DMS 273 (cell line): ENCODE results near the gene TPD52L1.

Source experiments
- DNase-seq: peaks from one replicate; lab custom pipeline; 2025; ENCODE audit not compliant: unreplicated experiment; lab: John Stamatoyannopoulos, UW

Gene TPD52L1

DNA sequence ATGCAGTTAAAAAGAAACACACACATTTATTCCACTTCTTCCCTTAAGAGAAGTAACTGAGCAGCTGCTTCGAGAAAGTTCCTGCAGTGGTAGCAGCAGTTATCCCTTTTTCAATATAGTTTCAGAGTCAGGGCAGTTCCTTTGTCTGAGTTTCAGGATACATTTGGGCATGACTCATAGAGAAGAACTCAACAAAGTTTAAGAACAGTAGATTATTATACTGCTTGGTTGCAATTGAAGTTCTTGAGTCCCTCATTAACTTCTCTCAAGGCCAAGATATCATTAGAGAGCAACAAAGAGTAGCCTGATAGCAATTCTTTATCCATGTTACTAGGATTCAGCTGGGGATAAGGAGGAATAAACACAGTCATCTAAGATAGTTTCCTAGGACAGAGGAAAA lies 54.4 kb downstream of the TPD52L1 start:
- no peak for DNase-seq

- no peak for DNase-seq
Measured at GRCh38 chr6:125208625-125209249, 55.2 kb downstream of the TPD52L1 start.

GRCh38 chr6:125210667-125211066 lies 57.1 kb downstream of the TPD52L1 start:
- DNase-seq: no peak

GRCh38 chr6:125211352-125211751 lies 57.8 kb downstream of the TPD52L1 start:
- DNase-seq: no peak

GRCh38 chr6:125212377-125212776 lies 58.8 kb downstream of the TPD52L1 start:
- DNase-seq: no peak

GRCh38 chr6:125213939-125214338 lies 60.4 kb downstream of the TPD52L1 start:
- no peak for DNase-seq

GRCh38 chr6:125215252-125215819 lies 61.8 kb downstream of the TPD52L1 start:
- no peak for DNase-seq

DNA sequence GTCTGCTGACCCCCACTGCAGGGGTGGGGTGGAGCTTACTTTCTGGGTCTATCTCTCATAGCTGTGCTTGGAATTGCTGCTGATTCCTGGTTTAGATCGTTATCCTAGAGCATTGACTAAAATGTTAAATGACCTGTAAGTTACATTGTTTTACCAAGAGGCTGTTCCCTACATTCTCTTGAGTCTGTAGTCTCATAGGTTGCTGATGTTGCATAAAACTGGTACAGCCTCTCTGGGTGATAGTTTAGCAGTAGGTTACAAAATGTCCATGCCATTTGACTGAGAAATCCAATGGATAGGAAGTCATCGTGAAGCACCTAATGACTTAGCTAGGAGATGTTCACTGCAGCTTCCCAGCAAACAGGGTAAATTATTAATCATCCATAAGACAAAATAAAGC lies 62.4 kb downstream of the TPD52L1 start:
- no peak for DNase-seq

GRCh38 chr6:125217369-125217768 lies 63.8 kb downstream of the TPD52L1 start:
- DNase-seq: no peak

DNA sequence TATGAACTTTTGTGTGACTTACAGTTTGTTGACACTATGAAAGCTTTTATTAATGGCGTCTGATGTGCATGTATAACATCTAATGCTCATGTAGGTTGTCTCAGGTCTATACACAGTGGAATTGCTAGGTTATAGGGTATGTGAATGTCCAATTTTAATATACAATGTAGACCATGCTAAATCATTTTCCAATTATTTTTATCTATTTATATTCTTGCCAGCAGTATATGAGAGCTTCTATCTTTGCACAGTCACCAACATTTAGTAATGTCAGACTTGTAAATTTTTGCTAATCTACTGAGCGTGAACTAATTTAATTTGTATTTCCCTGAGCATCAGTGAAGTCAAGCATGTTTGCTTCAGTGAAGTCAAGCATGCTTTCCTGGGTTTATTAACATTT lies 64.4 kb downstream of the TPD52L1 start:
- no peak for DNase-seq

DNA sequence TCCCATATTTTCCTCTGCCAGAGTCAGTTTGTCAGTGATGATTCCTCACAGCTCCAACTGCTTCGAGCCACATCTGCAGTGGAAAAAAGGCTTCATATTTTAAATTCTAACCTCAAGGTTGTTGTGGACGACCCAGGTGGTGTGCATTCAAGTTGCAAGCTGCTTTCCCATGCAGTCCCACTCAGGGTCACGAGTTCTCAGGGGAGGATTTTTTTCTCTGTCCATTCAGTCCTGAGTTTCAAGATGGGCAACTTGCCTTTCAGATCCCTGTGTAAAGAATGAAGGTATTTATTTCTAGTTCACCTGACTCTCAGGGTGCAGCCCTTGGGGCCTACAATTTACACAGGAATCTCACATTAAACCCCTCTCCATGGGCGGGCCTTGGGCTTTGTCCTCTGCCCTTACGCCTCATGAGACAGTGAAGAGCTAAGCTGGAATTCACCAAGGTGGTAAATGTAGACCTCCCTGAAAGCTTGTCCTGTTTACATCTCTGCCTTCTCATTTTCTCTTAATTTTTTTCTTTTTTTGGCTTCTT lies 65.9 kb downstream of the TPD52L1 start:
- no peak for DNase-seq

- DNase-seq: no peak
Measured at GRCh38 chr6:125220712-125221111, 67.1 kb downstream of the TPD52L1 start.

GRCh38 chr6:125222531-125223455 lies 69.2 kb downstream of the TPD52L1 start:
- no peak for DNase-seq

DNA sequence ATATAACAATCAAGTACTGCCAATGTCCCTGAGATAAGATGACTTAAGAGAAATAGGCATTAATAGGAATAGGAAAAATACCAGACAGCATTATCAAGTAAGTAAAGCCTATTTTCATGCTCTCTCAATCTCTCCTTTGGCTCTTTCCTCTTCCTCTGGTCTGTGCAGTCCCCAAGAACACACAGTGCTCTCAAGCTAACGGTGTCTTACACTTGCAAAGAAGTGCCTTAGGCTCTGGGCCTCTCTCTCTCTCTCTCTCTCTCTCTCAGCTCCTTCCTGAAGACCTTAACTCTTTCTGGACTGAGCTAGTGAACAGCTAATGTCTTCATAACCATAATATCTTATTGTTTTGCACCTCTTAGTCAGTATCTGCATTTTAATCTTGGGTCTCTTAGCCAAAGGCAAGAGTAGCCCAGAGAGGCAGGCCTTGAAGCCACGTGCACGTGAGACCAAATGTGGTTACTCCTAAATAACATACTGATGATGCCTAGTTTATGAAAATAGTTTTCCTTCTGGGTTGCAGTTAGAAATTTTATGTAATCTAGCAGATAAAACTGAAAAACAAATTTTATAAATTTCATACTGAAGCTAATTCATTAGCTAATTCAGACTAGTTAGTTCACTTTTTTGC lies 70.8 kb downstream of the TPD52L1 start:
- no peak for DNase-seq

GRCh38 chr6:125227244-125227643 lies 73.7 kb downstream of the TPD52L1 start:
- no peak for DNase-seq

DNA sequence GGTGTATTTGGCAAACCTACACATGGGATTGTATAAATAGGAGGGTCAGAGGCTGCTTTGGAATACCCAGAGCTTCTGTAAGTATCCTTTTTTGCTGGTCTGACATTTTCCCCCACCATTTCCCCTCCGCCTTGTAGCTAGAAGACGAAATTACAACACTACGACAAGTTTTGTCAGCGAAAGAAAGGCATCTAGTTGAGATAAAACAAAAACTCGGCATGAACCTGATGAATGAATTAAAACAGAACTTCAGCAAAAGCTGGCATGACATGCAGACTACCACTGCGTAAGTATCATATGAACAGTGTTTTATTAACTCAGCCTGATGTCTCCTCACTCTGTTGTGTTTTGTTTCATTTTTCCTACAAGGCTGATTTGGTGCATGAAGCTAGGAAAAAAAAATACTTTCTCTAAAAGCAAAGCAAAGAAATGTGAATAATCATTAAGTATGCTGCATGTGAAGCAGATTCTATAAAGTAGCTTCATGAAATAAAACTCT lies 75.5 kb downstream of the TPD52L1 start:
- no peak for DNase-seq

GRCh38 chr6:125230674-125231073 lies 77.1 kb downstream of the TPD52L1 start:
- DNase-seq: no peak

DNA sequence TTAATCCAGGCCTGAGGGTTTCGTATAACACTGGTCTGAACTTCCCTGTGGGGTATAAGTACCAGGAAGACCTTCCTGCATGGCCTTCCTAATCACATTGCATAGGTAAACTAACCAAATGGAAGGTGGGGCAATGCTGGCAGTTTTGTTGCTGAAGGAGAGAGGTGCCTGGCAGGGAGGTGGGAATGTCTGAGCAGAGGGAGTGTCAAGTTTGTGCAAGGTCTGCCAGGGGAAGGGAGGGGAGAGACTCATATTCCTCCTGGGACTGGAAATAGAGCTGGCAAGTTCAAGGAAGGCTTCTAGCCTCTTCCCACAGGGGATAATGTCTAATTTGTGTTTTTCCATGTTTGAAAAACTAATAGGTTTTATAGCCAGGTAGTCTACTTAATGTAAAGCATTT lies 77.6 kb downstream of the TPD52L1 start:
- no peak for DNase-seq

- DNase-seq: no peak
Measured at GRCh38 chr6:125231574-125232343, 78.2 kb downstream of the TPD52L1 start.

DNA sequence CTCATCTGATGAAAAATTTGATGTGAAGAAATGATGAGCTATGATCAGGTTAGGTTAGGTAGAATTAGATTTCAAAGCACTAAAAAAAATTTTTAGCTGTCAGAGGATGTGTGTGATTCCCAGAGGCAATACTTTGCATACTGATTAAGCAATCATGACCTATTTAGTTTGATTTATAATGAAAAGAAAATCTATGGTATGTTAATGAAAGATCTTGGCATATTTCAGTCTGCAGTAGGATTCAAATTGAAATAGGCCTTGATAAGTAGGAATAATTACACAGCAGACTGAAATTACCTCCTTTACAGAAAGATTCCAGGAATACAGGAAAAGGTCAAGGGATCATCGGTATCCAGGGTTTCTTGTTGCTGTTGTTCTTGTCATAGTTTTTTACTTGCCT lies 78.9 kb downstream of the TPD52L1 start:
- DNase-seq: no peak
